Kidney epithelial cell (primary cell): ENCODE measurements around the gene BRD9. TPM values are rescaled to one million over a fixed set of nuclear protein-coding genes. Genes with fewer than 3 reads are reported as not detected.
"Not testable (repeated sequence)": the region's sequence is repeated elsewhere in the genome, so short reads cannot be mapped to it uniquely, and the experiment has no call there.

Experiments
- DNase-seq: peaks from one replicate; pipeline ENCODE4 v3.0.0-alpha.2; 2010; ENCODE audit warnings: low read depth
- H3K27me3 ChIP-seq: 2 replicates; pipeline ENCODE4 v1.6.0; 2011; ENCODE audit warnings: low read length; ENCODE audit not compliant: control insufficient read depth, insufficient read depth
- H3K36me3 ChIP-seq: 2 replicates; pipeline ENCODE4 v1.5.1; 2011; ENCODE audit warnings: low read length; ENCODE audit not compliant: control insufficient read depth, insufficient read depth
- H3K4me3 ChIP-seq: 2 replicates; pipeline ENCODE4 v1.5.1; 2011; ENCODE audit warnings: low read depth, mild to moderate bottlenecking, control low read depth, low read length
- CTCF ChIP-seq: IDR thresholded peaks from 2 replicates; pipeline ENCODE4 v1.5.1; 2011; ENCODE audit warnings: mild to moderate bottlenecking, moderate library complexity, low read length, control low read depth, inconsistent platforms; ENCODE audit not compliant: insufficient read depth, poor library complexity, severe bottlenecking
- total RNA-seq: library from RNA; depleted of rRNA; stranded (reverse); fragments of >200 nt; gene quantifications from 2 replicates; pipeline ENCODE4 v1.2.3, GENCODE V29; 2015

BRD9 gene
- total RNA-seq, result 47.3 and 47.9 TPM in 2 replicates

DNA sequence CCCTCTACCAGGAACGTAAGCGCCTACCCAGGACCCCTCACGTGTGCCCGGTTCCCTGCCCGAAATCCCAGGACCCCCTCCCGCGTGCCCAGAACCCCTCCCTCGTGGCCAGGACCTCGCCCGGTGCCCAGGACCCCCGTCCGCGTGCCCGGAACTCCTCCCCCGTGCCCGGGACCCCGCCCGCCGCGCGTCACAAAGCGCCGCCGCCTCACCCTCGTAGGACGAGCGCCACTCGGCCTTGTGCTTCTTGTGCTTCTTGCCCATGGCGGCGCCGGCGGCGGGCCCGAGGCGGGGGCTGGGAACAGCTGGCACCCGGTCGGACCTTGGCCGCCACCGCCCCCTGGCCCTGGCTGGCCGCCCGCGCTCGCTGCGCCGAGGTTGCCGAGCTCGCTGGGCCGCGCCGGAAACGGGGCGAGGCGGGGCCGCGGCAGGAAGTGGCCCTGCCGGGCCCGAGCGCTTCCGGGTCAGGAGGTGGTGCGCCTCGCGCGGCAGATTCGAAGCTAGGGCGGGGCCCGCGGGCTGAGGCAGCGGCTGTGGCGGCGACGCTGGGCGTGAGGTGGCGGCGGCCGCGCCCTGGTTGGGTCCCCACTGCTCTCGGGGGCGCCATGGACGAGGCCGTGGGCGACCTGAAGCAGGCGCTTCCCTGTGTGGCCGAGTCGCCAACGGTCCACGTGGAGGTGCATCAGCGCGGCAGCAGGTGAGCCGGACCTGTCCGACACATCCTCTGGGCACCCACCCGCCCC is at the start of gene BRD9, which contains the start of gene TRIP13:
Gene BRD9 (minus strand): TSS at position 408 of the 743 bp plus-strand sequence. CDS start 144 bp downstream, at position 264.
Gene TRIP13 (plus strand): TSS at position 491 of the 743 bp plus-strand sequence. CDS start 115 bp downstream, at position 606.
- no peak for TF ChIP-seq CTCF
- Histone ChIP-seq H3K36me3 (no peaks in the 10 kb centered on the region), H3K4me3 (peak within 1 kb of the TSS; percentile 84), H3K27me3 (no peaks in the 10 kb centered on the region)
- DNase-seq, result peak; percentile 29

DNA sequence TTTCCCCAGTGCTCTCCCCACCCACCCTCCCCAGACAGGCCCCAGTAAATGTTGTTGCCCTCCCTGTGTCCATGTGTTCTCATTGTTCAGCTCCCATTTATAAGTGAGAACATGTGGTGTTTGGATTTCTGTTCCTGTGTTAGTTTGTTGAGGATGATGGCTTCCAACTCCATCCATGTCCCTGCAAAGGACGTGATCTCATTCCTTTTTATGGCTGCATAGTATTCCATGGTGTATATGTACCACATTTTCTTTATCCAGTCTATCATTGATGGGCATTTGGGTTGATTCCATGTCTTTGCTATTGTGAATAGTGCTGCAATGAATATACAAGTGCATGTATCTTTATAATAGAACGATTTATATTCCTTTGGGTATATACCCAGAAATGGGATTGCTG is 48.1 kb upstream of the BRD9 start:
- H3K27me3 ChIP-seq, result peaks cover 26% of the 10 kb centered on the region
- not testable (repeated sequence) for DNase-seq, H3K4me3 ChIP-seq, H3K36me3 ChIP-seq

GRCh38 chr5:939368-939767 is 46.8 kb upstream of the BRD9 start:
- H3K27me3 ChIP-seq, result peaks cover 14% of the 10 kb centered on the region
- no peaks in the 10 kb centered on the region for H3K36me3 ChIP-seq
- DNase-seq, result no peak
- H3K4me3 ChIP-seq, result no peak overlapping the region
- no peak for TF ChIP-seq CTCF

GRCh38 chr5:937151-937924 is 44.7 kb upstream of the BRD9 start:
- H3K36me3 ChIP-seq, result no peaks in the 10 kb centered on the region
- TF ChIP-seq CTCF, result no peak
- no peak overlapping the region for H3K4me3 ChIP-seq
- no peak for DNase-seq
- H3K27me3 ChIP-seq, result peaks cover 5% of the 10 kb centered on the region

DNA sequence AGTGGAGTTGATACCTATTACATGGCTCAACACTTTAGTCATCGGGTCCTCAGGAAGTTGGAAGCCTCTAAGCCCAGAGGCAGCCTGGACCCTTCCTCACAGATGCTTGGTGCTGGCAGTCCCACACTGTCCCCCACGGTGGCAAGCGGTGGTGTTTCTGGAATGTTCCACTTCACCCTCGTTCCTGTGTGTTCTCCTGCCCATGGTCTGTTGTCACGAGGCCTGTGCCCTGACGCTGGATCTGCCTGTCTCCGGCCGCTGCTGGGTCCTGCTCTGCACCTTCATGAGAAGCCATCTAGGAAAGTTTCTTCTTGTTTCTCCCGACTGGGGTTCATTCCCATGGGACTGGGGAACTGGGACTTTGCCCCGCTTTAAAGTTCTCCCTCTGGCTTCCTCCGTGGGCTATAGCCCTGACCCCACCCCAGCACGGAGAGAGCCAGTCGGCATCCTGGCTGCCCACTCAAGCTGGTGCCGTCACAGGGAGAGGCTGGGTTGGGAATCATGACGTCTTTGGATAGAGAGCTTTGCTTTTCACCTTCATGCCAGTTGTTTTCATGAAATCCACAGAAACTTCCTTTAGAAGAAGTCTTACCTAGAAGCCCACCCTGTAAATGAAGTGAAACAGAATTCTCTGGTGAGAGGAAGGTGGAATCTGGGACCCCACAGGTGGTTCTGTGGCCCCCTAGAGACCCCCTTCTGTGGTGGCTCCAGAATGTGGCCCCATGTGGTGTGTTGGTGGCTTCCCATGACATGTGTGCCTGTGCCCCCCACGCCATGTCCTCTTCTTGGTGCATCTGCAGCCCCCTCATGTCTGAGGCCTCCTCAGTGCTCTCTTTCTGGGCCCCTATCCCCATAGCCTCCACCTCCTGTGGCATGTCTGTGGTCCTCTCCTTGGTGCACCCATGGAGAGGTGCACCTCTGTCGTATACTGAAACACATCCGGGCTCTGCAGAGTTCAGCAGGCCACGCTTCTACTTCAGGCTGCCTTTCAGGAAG is 43.8 kb upstream of the BRD9 start:
- Histone ChIP-seq H3K4me3 (no peak overlapping the region), H3K36me3 (no peaks in the 10 kb centered on the region), H3K27me3 (peaks cover 5% of the 10 kb centered on the region)
- TF ChIP-seq CTCF, result no peak
- no peak for DNase-seq
